Measurements from ENCODE around the gene CTSL. TPM values are rescaled to one million over a fixed set of nuclear protein-coding genes. Genes with fewer than 3 reads are reported as not detected.

Gene CTSL
- total and polyA plus RNA-seq, 5 experiments from 2014 or later, result 0.87 to 27.5 (median 17.3) TPM; not detected in 1

- POLR2A ChIA-PET, result no interaction called here
- DNase-seq (no peak), ATAC-seq (no peak)
- Mint-ChIP-seq H3K27me3 (no peaks in the 10 kb centered on the region), H3K27ac (peak overlapping the region in 1 of 10 donors; percentile 58), H3K4me1 (peaks cover 8 to 13% (median 9%) of the 10 kb centered on the region in 4 donors), H3K4me3 (no peak overlapping the region), H3K36me3 (no peaks in the 10 kb centered on the region), H3K9me3 (no peaks in the 10 kb centered on the region)
Measured at GRCh38 chr9:87704342-87704741, 21.6 kb upstream of the CTSL start.

GRCh38 chr9:87706066-87706739 lies 19.7 kb upstream of the CTSL start:
- no peak for ATAC-seq
- H3K36me3 Mint-ChIP-seq, result no peaks in the 10 kb centered on the region
- POLR2A ChIA-PET, result no interaction called here
- H3K27ac Mint-ChIP-seq, result peak overlapping the region in 1 of 10 donors; percentile 72
- no peak overlapping the region for H3K4me3 Mint-ChIP-seq
- no peaks in the 10 kb centered on the region for H3K27me3 Mint-ChIP-seq
- H3K4me1 Mint-ChIP-seq, result peaks cover 8 to 20% (median 13%) of the 10 kb centered on the region in 4 donors
- DNase-seq, result no peak
- no peaks in the 10 kb centered on the region for H3K9me3 Mint-ChIP-seq

GRCh38 chr9:87707805-87708506 lies 18.0 kb upstream of the CTSL start:
- H3K4me3 Mint-ChIP-seq, result no peak overlapping the region
- no peak for DNase-seq
- H3K4me1 Mint-ChIP-seq, result peaks cover 8 to 16% (median 14%) of the 10 kb centered on the region in 4 donors
- H3K9me3 Mint-ChIP-seq, result no peaks in the 10 kb centered on the region
- H3K27me3 Mint-ChIP-seq, result peaks cover 0 to 3% (median 0%) of the 10 kb centered on the region in 5 donors
- ATAC-seq, result no peak
- POLR2A ChIA-PET, result no interaction called here
- peak overlapping the region in 1 of 10 donors; percentile 16 for H3K27ac Mint-ChIP-seq
- no peaks in the 10 kb centered on the region for H3K36me3 Mint-ChIP-seq

- Mint-ChIP-seq H3K4me3 (peak overlapping the region in 5 of 10 donors; percentile 11 to 68 (median 36)), H3K4me1 (peaks cover 8 to 17% (median 15%) of the 10 kb centered on the region in 4 donors), H3K27me3 (peaks cover 0 to 5% (median 0%) of the 10 kb centered on the region in 5 donors), H3K36me3 (no peaks in the 10 kb centered on the region), H3K9me3 (no peaks in the 10 kb centered on the region), H3K27ac (peak overlapping the region in 4 of 10 donors; percentile 35 to 91 (median 48))
- no peak for DNase-seq
- POLR2A ChIA-PET, result no interaction called here
- ATAC-seq, result no peak
Measured at GRCh38 chr9:87708546-87708945, 17.4 kb upstream of the CTSL start.

- ATAC-seq (peak; percentile 53 to 62), DNase-seq (peak in 2 of 10 donors; percentile 4)
- peak overlapping the region in 8 of 10 donors; percentile 9 to 68 (median 35) for H3K4me3 Mint-ChIP-seq
- peak overlapping the region in 5 of 10 donors; percentile 40 to 91 (median 71) for H3K27ac Mint-ChIP-seq
- peaks cover 8 to 17% (median 15%) of the 10 kb centered on the region in 4 donors for H3K4me1 Mint-ChIP-seq
- POLR2A ChIA-PET, result no interaction called here
- H3K36me3 Mint-ChIP-seq, result no peaks in the 10 kb centered on the region
- H3K9me3 Mint-ChIP-seq, result no peaks in the 10 kb centered on the region
- peaks cover 0 to 5% (median 0%) of the 10 kb centered on the region in 5 donors for H3K27me3 Mint-ChIP-seq
Measured at GRCh38 chr9:87708986-87709728, 16.8 kb upstream of the CTSL start.

- H3K27me3 Mint-ChIP-seq, result peaks cover 0 to 5% (median 2%) of the 10 kb centered on the region in 5 donors
- peaks cover 8 to 17% (median 15%) of the 10 kb centered on the region in 4 donors for H3K4me1 Mint-ChIP-seq
- DNase-seq, result no peak
- POLR2A ChIA-PET, result no interaction called here
- H3K9me3 Mint-ChIP-seq, result no peaks in the 10 kb centered on the region
- no peak overlapping the region for H3K4me3 Mint-ChIP-seq
- no peaks in the 10 kb centered on the region for H3K36me3 Mint-ChIP-seq
- no peak for ATAC-seq
- no peak overlapping the region for H3K27ac Mint-ChIP-seq
Measured at GRCh38 chr9:87710443-87710842, 15.5 kb upstream of the CTSL start.

- Mint-ChIP-seq H3K36me3 (no peaks in the 10 kb centered on the region), H3K4me3 (no peak overlapping the region), H3K9me3 (no peaks in the 10 kb centered on the region), H3K27ac (peak overlapping the region in 2 of 10 donors; percentile 9 to 13), H3K4me1 (peaks cover 8 to 17% (median 16%) of the 10 kb centered on the region in 4 donors), H3K27me3 (peaks cover 0 to 5% (median 2%) of the 10 kb centered on the region in 5 donors)
- POLR2A ChIA-PET, result no interaction called here
- DNase-seq (no peak), ATAC-seq (no peak)
Measured at GRCh38 chr9:87711857-87712800, 13.8 kb upstream of the CTSL start.

- H3K27me3 Mint-ChIP-seq, result peaks cover 0 to 5% (median 2%) of the 10 kb centered on the region in 5 donors
- H3K9me3 Mint-ChIP-seq, result no peaks in the 10 kb centered on the region
- DNase-seq, result no peak
- H3K4me3 Mint-ChIP-seq, result no peak overlapping the region
- ATAC-seq, result no peak
- no peak overlapping the region for H3K27ac Mint-ChIP-seq
- H3K4me1 Mint-ChIP-seq, result peaks cover 8 to 17% (median 14%) of the 10 kb centered on the region in 4 donors
- no peaks in the 10 kb centered on the region for H3K36me3 Mint-ChIP-seq
- POLR2A ChIA-PET, result no interaction called here
Measured at GRCh38 chr9:87712801-87713277, 13.1 kb upstream of the CTSL start.

GRCh38 chr9:87713278-87713987 lies 12.5 kb upstream of the CTSL start:
- ATAC-seq (no peak), DNase-seq (no peak)
- POLR2A ChIA-PET, result no interaction called here
- Mint-ChIP-seq H3K9me3 (no peaks in the 10 kb centered on the region), H3K36me3 (no peaks in the 10 kb centered on the region), H3K27me3 (peaks cover 2 to 8% (median 3%) of the 10 kb centered on the region in 5 donors), H3K4me3 (no peak overlapping the region), H3K4me1 (peaks cover 8 to 17% (median 13%) of the 10 kb centered on the region in 4 donors), H3K27ac (no peak overlapping the region)

- DNase-seq (no peak), ATAC-seq (no peak)
- Mint-ChIP-seq H3K36me3 (no peaks in the 10 kb centered on the region), H3K4me1 (peaks cover 4 to 13% (median 10%) of the 10 kb centered on the region in 4 donors), H3K27me3 (peaks cover 2 to 11% (median 3%) of the 10 kb centered on the region in 5 donors), H3K9me3 (no peaks in the 10 kb centered on the region), H3K4me3 (no peak overlapping the region), H3K27ac (no peak overlapping the region)
- POLR2A ChIA-PET, result no interaction called here
Measured at GRCh38 chr9:87713988-87714330, 12.0 kb upstream of the CTSL start.

- ATAC-seq, result no peak
- Mint-ChIP-seq H3K27ac (no peak overlapping the region), H3K27me3 (peaks cover 2 to 14% (median 3%) of the 10 kb centered on the region in 5 donors), H3K9me3 (no peaks in the 10 kb centered on the region), H3K4me3 (no peak overlapping the region), H3K4me1 (peaks cover 0 to 6% (median 4%) of the 10 kb centered on the region in 4 donors), H3K36me3 (no peaks in the 10 kb centered on the region)
- no peak for DNase-seq
- POLR2A ChIA-PET, result interaction anchor here (0.6 kb wide), 1 partner anchor 112 kb away, joined by 3 read pairs; no protein-coding TSS in a partner anchor
Measured at GRCh38 chr9:87714819-87715218, 11.1 kb upstream of the CTSL start.
